A549 (cell line): ENCODE measurements around the gene HMX1. TPM values are rescaled to one million over a fixed set of nuclear protein-coding genes. Genes with fewer than 3 reads are reported as not detected.

Experiments used
- ATAC-seq, 2 experiments: fragments of 200-7000 bp in 1 of 2; fragments of >200 bp in 1 of 2; cut with Nextera tagmentation in 1 of 2; cut with Tn5 transposase in 1 of 2; 3 replicates each; pipeline versions ENCODE4 v1.8.0 to v1.9.1; 2018 to 2020; ENCODE audit warnings: mild to moderate bottlenecking in 1 of 2, moderate library complexity in 1 of 2
- CTCF ChIA-PET: fragments of 300-600 bp; sonication (Branson Sonifier 250); formaldehyde crosslinking; extraction: SDS; loops from one replicate; lab custom pipeline; 2021; ENCODE audit warnings: antibody characterized with exemption, inconsistent platforms; lab: Yijun Ruan, JAX
- POLR2A ChIA-PET: fragments of 350-600 bp; formaldehyde crosslinking; extraction: SDS; loops from one replicate; lab custom pipeline; 2021; ENCODE audit warnings: antibody characterized with exemption, inconsistent platforms; lab: Yijun Ruan, JAX
- DNase-seq, 2 experiments: peaks; one replicate each; pipeline versions ENCODE4 v3.0.0 to v3.0.0-alpha.2; 2011 to 2016; ENCODE audit warnings: low read depth in 1 of 2, low spot score in 1 of 2
- FAIRE-seq: peaks from 2 replicates; lab custom pipeline; 2011; peaks lifted over from hg19 to GRCh38; lab: Jason Lieb, UNC
- H3K27ac ChIP-seq, 2 experiments: fragments of >200 bp; sonication (Bioruptor Twin); formaldehyde crosslinking; 3 replicates each; pipeline ENCODE4 v1.5.1; 2016 to 2017
- H3K4me1 ChIP-seq: fragments of >200 bp; sonication (Bioruptor Twin); formaldehyde crosslinking; 3 replicates; pipeline ENCODE4 v1.6.1; 2016
- H3K4me2 ChIP-seq: fragments of >200 bp; sonication (Bioruptor Twin); formaldehyde crosslinking; 3 replicates; pipeline ENCODE4 v1.6.1; 2016
- H3K4me3 ChIP-seq: fragments of >200 bp; sonication (Bioruptor Twin); formaldehyde crosslinking; 3 replicates; pipeline ENCODE4 v1.5.1; 2016
- H3K9me3 ChIP-seq: fragments of >200 bp; sonication (Bioruptor Twin); formaldehyde crosslinking; 3 replicates; pipeline ENCODE4 v1.6.1; 2016
- ATOH8 ChIP-seq: fragments of 250-450 bp; sonication (Bioruptor Pico); IDR thresholded peaks from 2 replicates; pipeline ENCODE4 v1.5.0; 2020; ENCODE audit warnings: low read depth, mild to moderate bottlenecking, moderate library complexity
- BCL3 ChIP-seq: fragments of >200 bp; sonication (Bioruptor Twin); formaldehyde crosslinking; IDR thresholded peaks from 3 replicates; pipeline ENCODE4 v1.6.1; 2016
- BHLHE40 ChIP-seq: IDR thresholded peaks from 2 replicates; pipeline ENCODE4 v1.6.1; 2012; ENCODE audit warnings: low read depth, low read length, inconsistent platforms
- CHD4 ChIP-seq: fragments of 200-600 bp; sonication (generic); IDR thresholded peaks from 2 replicates; pipeline ENCODE4 v1.6.1; 2016; ENCODE audit warnings: antibody characterized with exemption, mild to moderate bottlenecking, borderline replicate concordance
- EHF ChIP-seq: fragments of 250-450 bp; sonication (Bioruptor Pico); IDR thresholded peaks from 2 replicates; pipeline ENCODE4 v1.5.0; 2020; ENCODE audit warnings: mild to moderate bottlenecking
- EP300 ChIP-seq, 2 experiments: fragments of >200 bp; sonication (Bioruptor Twin); formaldehyde crosslinking; IDR thresholded peaks; 2 replicates in 1 of 2; 3 replicates in 1 of 2; pipeline ENCODE4 v1.6.1; 2016 to 2017
- ESRRA ChIP-seq: fragments of 150-350 bp; IDR thresholded peaks from 2 replicates; pipeline ENCODE4 v1.6.1; 2014; ENCODE audit warnings: mild to moderate bottlenecking, low read length, borderline replicate concordance
- FOSL2 ChIP-seq, 2 experiments: fragments of 450-650 bp in 1 of 2; fragments of >200 bp in 1 of 2; sonication (Bioruptor Twin) in 1 of 2; formaldehyde crosslinking; IDR thresholded peaks; 2 replicates each; pipeline versions ENCODE4 v1.5.0 to v1.6.1; 2016 to 2020; ENCODE audit warnings: mild to moderate bottlenecking in 1 of 2, moderate library complexity in 1 of 2
- FOXS1 ChIP-seq: fragments of 250-450 bp; sonication (Bioruptor Pico); IDR thresholded peaks from 2 replicates; pipeline ENCODE4 v1.5.0; 2020; ENCODE audit warnings: mild to moderate bottlenecking, moderate library complexity
- HES2 ChIP-seq: fragments of >200 bp; sonication (Bioruptor Twin); formaldehyde crosslinking; IDR thresholded peaks from 2 replicates; pipeline ENCODE4 v1.6.1; 2016
- KDM1A ChIP-seq: fragments of 200-600 bp; sonication (generic); IDR thresholded peaks from 2 replicates; pipeline ENCODE4 v1.6.1; 2016; ENCODE audit warnings: low read depth, mild to moderate bottlenecking
- MAFK ChIP-seq: fragments of 450-650 bp; IDR thresholded peaks from 2 replicates; pipeline ENCODE4 v1.6.1; 2014; ENCODE audit not compliant: partially characterized antibody
- MYC ChIP-seq: IDR thresholded peaks from 2 replicates; pipeline ENCODE4 v1.6.1; 2012; ENCODE audit warnings: mild to moderate bottlenecking, inconsistent platforms, low read length, improper control_type of control experiment, borderline replicate concordance
- PHF8 ChIP-seq: fragments of 200-600 bp; sonication (generic); IDR thresholded peaks from 2 replicates; pipeline ENCODE4 v1.6.1; 2016; ENCODE audit warnings: low read depth, mild to moderate bottlenecking, antibody characterized with exemption, moderate library complexity, borderline replicate concordance
- POLR2A ChIP-seq: IDR thresholded peaks from 2 replicates; pipeline ENCODE4 v1.6.1; 2012; ENCODE audit warnings: mild to moderate bottlenecking, low read length
- RNF2 ChIP-seq: fragments of 200-600 bp; sonication (generic); IDR thresholded peaks from 2 replicates; pipeline ENCODE4 v1.6.1; 2016; ENCODE audit warnings: low read depth, mild to moderate bottlenecking, antibody characterized with exemption, moderate library complexity, borderline replicate concordance
- TFCP2L1 ChIP-seq: fragments of 250-450 bp; sonication (Bioruptor Pico); IDR thresholded peaks from 2 replicates; pipeline ENCODE4 v1.5.0; 2021; ENCODE audit warnings: mild to moderate bottlenecking
- ZSCAN20 ChIP-seq: fragments of 250-450 bp; sonication (Bioruptor Pico); IDR thresholded peaks from 2 replicates; pipeline ENCODE4 v1.8.0; 2022; ENCODE audit warnings: mild to moderate bottlenecking, moderate library complexity
- WGBS: methylation state at CpG from one replicate; pipeline ENCODE4 v1.1.6; 2017; ENCODE audit errors: missing lambda C conversion rate; 5-methylcytosine and 5-hydroxymethylcytosine counted together
- polyA plus RNA-seq, 4 experiments: library from polyadenylated mRNA; depleted of rRNA in 3 of 4; stranded (reverse); fragments of >200 nt; fragmentation: RNase III in 1 of 4; extraction: RNeasy Plus Mini Kit Qiagen cat#74134 plus additional on column Dnase treatment in 1 of 4; gene quantifications; 2 replicates in 3 of 4; 3 replicates in 1 of 4; pipeline ENCODE4 v1.2.3, GENCODE V29; 2011 to 2017

The HMX1 gene
- polyA plus RNA-seq, 2 of the 4 experiments (the other 2 are of a cell fraction): 0.06 TPM; not detected in 1

DNA sequence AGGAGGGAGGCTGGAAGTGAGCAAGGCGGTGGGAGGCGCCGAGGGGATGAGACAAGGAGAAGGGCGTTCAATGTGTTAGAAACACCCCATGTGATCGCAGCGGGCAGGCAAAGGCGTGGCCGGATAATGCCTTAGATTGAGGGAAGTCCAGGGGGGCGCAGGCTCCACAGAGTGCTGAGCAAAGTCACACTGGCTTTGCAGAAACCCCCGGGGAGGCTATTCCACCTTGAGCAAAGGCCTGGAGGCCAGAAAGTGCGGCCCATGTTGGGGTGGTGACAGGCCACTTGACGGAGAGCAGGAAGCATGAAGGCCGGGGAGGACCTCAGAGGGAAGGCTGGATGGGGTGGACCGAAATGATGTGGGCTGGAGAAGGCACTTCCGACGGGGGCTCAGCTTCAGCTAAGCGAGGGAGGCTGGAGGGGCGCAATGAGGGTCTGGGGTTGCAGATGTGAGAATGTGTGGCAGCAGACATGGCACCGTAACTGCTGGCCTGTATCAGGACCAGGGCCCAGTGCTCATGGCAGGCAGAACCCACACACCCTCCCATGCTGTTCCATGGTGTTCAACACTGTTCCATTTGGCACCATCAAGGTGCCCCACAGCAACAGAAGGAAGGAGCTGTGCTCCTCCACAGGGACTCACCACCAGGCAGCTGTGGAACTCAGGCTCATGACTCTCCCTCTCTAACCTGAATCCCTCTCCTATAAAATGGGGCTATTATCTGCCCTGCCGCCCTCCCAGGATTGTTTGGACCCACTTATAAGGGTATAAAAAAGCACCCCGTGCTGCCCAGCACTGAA lies 50.3 kb downstream of the HMX1 start:
- 42% methylated on average over 21 of the region's 21 CpGs for WGBS
- H3K4me2 ChIP-seq: no peak overlapping the region
- no peak overlapping the region for H3K27ac ChIP-seq
- TF ChIP-seq ZSCAN20 (CRISPR knock-in tag) (no peak), HES2 (no peak), FOXS1 (CRISPR knock-in tag) (no peak), PHF8 (no peak), CHD4 (no peak), ESRRA (no peak), MYC (no peak), EP300 (IDR thresholded peaks at IDR 0.05) (no peak)
- ATAC-seq (no peak), DNase-seq (no peak), FAIRE-seq (no peak)
- H3K4me1 ChIP-seq: no peaks in the 10 kb centered on the region
- ChIA-PET POLR2A (no interaction called here), CTCF (no interaction called here)
- no peak overlapping the region for H3K4me3 ChIP-seq
- H3K9me3 ChIP-seq: no peaks in the 10 kb centered on the region

- Histone ChIP-seq H3K9me3 (no peaks in the 10 kb centered on the region), H3K4me1 (no peaks in the 10 kb centered on the region), H3K4me3 (no peak overlapping the region), H3K4me2 (no peak overlapping the region), H3K27ac (no peak overlapping the region)
- ATAC-seq (no peak), DNase-seq (no peak), FAIRE-seq (no peak)
- WGBS: 71% methylated on average over 11 of the region's 30 CpGs
- POLR2A ChIA-PET: no interaction called here
- CTCF ChIA-PET: interaction anchor here (0.6 to 1.0 kb wide), 3 partner anchors 24 to 153 kb away, joined by 3 to 4 read pairs (median 3); no protein-coding TSS in a partner anchor
- TF ChIP-seq FOSL2 (IDR thresholded peaks at IDR 0.05) (no peak), FOSL2 (CRISPR knock-in tag; IDR thresholded peaks at IDR 0.05) (no peak), BCL3 (no peak), BHLHE40 (no peak), EHF (CRISPR knock-in tag) (no peak), HES2 (no peak), MAFK (peak; percentile 20)
- TF ChIP-seq, all 56 proteins: peak for 1
These were observed 51.2 kb downstream of the HMX1 start for GRCh38 chr4:8820178-8821102.

GRCh38 chr4:8819473-8820177 lies 52.0 kb downstream of the HMX1 start:
- CTCF ChIA-PET: interaction anchor here (0.6 to 1.0 kb wide), 3 partner anchors 23 to 152 kb away, joined by 3 to 4 read pairs (median 3); no protein-coding TSS in a partner anchor
- POLR2A ChIA-PET: no interaction called here

More at GRCh38 chr4:8819473-8820177, 52.0 kb downstream of the HMX1 start:
- no peaks in the 10 kb centered on the region for H3K9me3 ChIP-seq
- 17% methylated on average over 11 of the region's 19 CpGs for WGBS
- no peak for DNase-seq
- H3K4me3 ChIP-seq: no peak overlapping the region
- H3K4me1 ChIP-seq: no peaks in the 10 kb centered on the region
- no peak overlapping the region for H3K27ac ChIP-seq
- no peak overlapping the region for H3K4me2 ChIP-seq
- no peak for TF ChIP-seq ESRRA
- no peak for TF ChIP-seq RNF2
- no peak for TF ChIP-seq TFCP2L1 (CRISPR knock-in tag)
- no peak for TF ChIP-seq KDM1A
- no peak for TF ChIP-seq POLR2A
- no peak for TF ChIP-seq ATOH8 (CRISPR knock-in tag)
- no peak for TF ChIP-seq EHF (CRISPR knock-in tag)
- FAIRE-seq: no peak
- peak in 1 of 2 experiments; percentile 63; a peak in 4 of 6 replicates for ATAC-seq
